Peyer's patch (tissue), 4 donors: ENCODE data around the gene COG5.

Source experiments
- CTCF ChIP-seq, 6 experiments: fragments of 450-650 bp in 4 of 6; fragments of 200-600 bp in 2 of 6; sonication (generic) in 1 of 6; IDR thresholded peaks; one replicate each; pipeline ENCODE4 v1.5.1; 2017 to 2019; ENCODE audit warnings: antibody characterized with exemption in 6 of 6, mild to moderate bottlenecking in 3 of 6, moderate library complexity in 1 of 6
- POLR2A ChIP-seq, 2 donors: fragments of 450-650 bp; IDR thresholded peaks; one replicate each; pipeline ENCODE4 v1.5.1; 2017; ENCODE audit warnings: antibody characterized with exemption in 2 of 2, mild to moderate bottlenecking in 2 of 2, moderate library complexity in 2 of 2

GRCh38 chr7:107244613-107245012 lies 319.1 kb downstream of the COG5 start:
- TF ChIP-seq POLR2A (IDR thresholded peaks at IDR 0.05) (no peak), CTCF (IDR thresholded peaks at IDR 0.05) (no peak)
